Karpas-422 (cell line): ENCODE measurements around the gene SKOR1. TPM values are rescaled to one million over a fixed set of nuclear protein-coding genes. Genes with fewer than 3 reads are reported as not detected.

Experiments used
- DNase-seq: peaks from one replicate; pipeline ENCODE4 v3.0.0-alpha.2; 2015
- H2AFZ ChIP-seq: fragments of 200-600 bp; sonication (generic); 2 replicates; pipeline ENCODE4 v1.6.1; 2014; ENCODE audit warnings: antibody characterized with exemption, low read length, mixed read lengths
- H3K27ac ChIP-seq: fragments of 200-600 bp; sonication (generic); 2 replicates; pipeline ENCODE4 v1.5.1; 2014; ENCODE audit warnings: mild to moderate bottlenecking, low read length, moderate library complexity
- H3K27me3 ChIP-seq: fragments of 200-600 bp; sonication (generic); 2 replicates; pipeline ENCODE4 v1.6.1; 2014; ENCODE audit warnings: low read length, mixed read lengths
- H3K36me3 ChIP-seq: fragments of 200-600 bp; sonication (generic); 2 replicates; pipeline ENCODE4 v1.6.1; 2014; ENCODE audit warnings: low read length, mixed read lengths; ENCODE audit not compliant: insufficient read depth
- H3K4me1 ChIP-seq: fragments of 200-600 bp; sonication (generic); 2 replicates; pipeline ENCODE4 v1.6.1; 2014; ENCODE audit warnings: mild to moderate bottlenecking, low read length, mixed read lengths
- H3K4me2 ChIP-seq: fragments of 200-600 bp; sonication (generic); 2 replicates; pipeline ENCODE4 v1.6.1; 2014; ENCODE audit warnings: low read length, low read depth, mild to moderate bottlenecking; ENCODE audit not compliant: poor library complexity, severe bottlenecking
- H3K4me3 ChIP-seq: fragments of 200-600 bp; sonication (generic); 2 replicates; pipeline ENCODE4 v1.5.1; 2014; ENCODE audit warnings: mild to moderate bottlenecking, antibody characterized with exemption, low read length, mixed read lengths
- H3K79me2 ChIP-seq: fragments of 200-600 bp; sonication (generic); 2 replicates; pipeline ENCODE4 v1.6.1; 2014; ENCODE audit warnings: mild to moderate bottlenecking, low read length, mixed read lengths
- H3K9ac ChIP-seq: fragments of 200-600 bp; sonication (generic); 2 replicates; pipeline ENCODE4 v1.6.0; 2014; ENCODE audit warnings: low read length
- H3K9me2 ChIP-seq: fragments of 200-600 bp; sonication (generic), shearing (Covaris generic); replicated peaks from 2 replicates; pipeline ENCODE4 v1.6.0; 2014; ENCODE audit warnings: mild to moderate bottlenecking, low read length, moderate library complexity; ENCODE audit not compliant: insufficient read depth
- H3K9me3 ChIP-seq: fragments of 300-700, 200-600 bp; sonication (generic); 2 replicates; pipeline ENCODE4 v1.6.1; 2014; ENCODE audit warnings: low read length, mixed read lengths
- H4K20me1 ChIP-seq: fragments of 200-600 bp; sonication (generic); 2 replicates; pipeline ENCODE4 v1.6.1; 2014; ENCODE audit warnings: mild to moderate bottlenecking, antibody characterized with exemption, low read length, low read depth; ENCODE audit not compliant: insufficient read depth
- small RNA-seq: library from RNA; depleted of rRNA; stranded (forward); fragments of <200 nt; gene quantifications from one replicate; pipeline ENCODE3, GENCODE V24; 2014
- total RNA-seq: library from RNA; depleted of rRNA; stranded (reverse); fragments of >200 nt; shearing (Covaris generic); gene quantifications from 2 replicates; pipeline ENCODE4 v1.2.3, GENCODE V29; 2014; ENCODE audit warnings: low replicate concordance; rRNA removed

Gene SKOR1
- total RNA-seq, 1 experiment from 2014 or later: 0.45 TPM

- Histone ChIP-seq H3K9me2 (no peaks in the 10 kb centered on the region), H3K79me2 (no peaks in the 10 kb centered on the region), H2AFZ (no peak overlapping the region), H3K27me3 (peaks cover 6% of the 10 kb centered on the region; the same call in 1 of the 2 replicates), H3K9ac (no peak overlapping the region), H4K20me1 (no peaks in the 10 kb centered on the region), H3K27ac (no peak overlapping the region), H3K4me3 (no peak overlapping the region), H3K9me3 (no peaks in the 10 kb centered on the region), H3K36me3 (no peaks in the 10 kb centered on the region), H3K4me2 (no peak overlapping the region), H3K4me1 (peaks cover 36% of the 10 kb centered on the region)
- peak; percentile 51 for DNase-seq
These were observed 57.4 kb downstream of the SKOR1 start for GRCh38 chr15:67882487-67883233.

DNA sequence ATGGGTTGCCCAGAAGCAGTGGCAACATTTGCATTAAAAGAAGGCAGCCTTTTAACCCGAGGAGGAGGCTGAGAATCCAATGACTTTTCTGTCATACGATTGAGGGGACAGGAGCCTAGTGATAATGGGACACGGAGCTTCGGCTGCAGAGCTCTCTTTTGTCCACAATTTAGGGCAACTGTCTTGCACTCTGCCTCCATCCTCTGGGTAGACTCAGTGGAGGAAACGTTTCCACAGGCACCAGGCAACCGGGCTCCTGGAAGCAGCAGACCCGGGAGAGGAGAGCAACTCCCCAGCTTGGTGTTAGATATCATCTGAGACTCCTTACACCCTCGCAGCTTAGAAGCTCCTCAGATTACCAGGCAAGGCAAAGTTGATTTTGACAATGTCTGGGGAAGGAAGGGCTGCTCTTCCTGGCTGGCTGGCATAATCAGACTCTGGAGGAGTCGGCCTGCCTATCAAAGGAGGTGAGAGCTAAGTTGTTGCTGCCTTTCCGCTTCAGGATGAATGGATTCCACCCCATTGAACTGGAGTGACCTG is 58.0 kb downstream of the SKOR1 start:
- Histone ChIP-seq H3K27ac (no peak overlapping the region), H3K4me3 (no peak overlapping the region), H3K79me2 (no peaks in the 10 kb centered on the region), H3K4me2 (no peak overlapping the region), H3K27me3 (peaks cover 6% of the 10 kb centered on the region; the same call in 1 of the 2 replicates), H3K9ac (no peak overlapping the region), H3K9me3 (no peaks in the 10 kb centered on the region), H4K20me1 (no peaks in the 10 kb centered on the region), H3K9me2 (no peaks in the 10 kb centered on the region), H3K36me3 (no peaks in the 10 kb centered on the region), H3K4me1 (peaks cover 36% of the 10 kb centered on the region), H2AFZ (no peak overlapping the region)
- DNase-seq: no peak

DNA sequence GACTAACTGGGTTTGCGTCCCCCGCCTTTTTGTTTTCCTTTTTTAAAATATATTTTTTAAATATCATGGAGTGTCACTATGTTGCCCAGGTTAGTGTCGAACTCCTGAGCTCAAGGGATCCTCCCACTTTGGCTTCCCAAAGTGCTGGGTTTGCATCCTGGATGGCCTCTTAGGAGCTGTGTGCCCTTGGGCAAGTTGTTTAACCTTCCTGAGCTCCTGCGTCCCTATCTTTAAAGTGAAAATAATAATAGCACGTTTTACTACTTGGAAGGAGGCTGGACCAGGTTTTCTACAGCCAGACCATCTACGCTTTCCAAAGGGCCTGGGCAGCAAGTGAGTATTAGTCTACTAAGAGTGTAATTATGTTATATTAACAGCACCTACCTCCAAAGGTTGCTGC is 58.7 kb downstream of the SKOR1 start:
- Histone ChIP-seq H3K79me2 (no peaks in the 10 kb centered on the region), H3K4me2 (peak overlapping the region; percentile 75), H4K20me1 (no peaks in the 10 kb centered on the region), H3K36me3 (no peaks in the 10 kb centered on the region), H3K9ac (peak overlapping the region; percentile 75), H2AFZ (peak overlapping the region; percentile 98), H3K27me3 (peaks cover 6% of the 10 kb centered on the region; the same call in 1 of the 2 replicates), H3K4me1 (peaks cover 30% of the 10 kb centered on the region), H3K9me3 (no peaks in the 10 kb centered on the region), H3K4me3 (peak overlapping the region; percentile 71), H3K27ac (no peak overlapping the region), H3K9me2 (no peaks in the 10 kb centered on the region)
- no peak for DNase-seq

Small RNA genes lying within 50 kb of the gene (small RNA-seq; reads per million reads assigned to genes)
- 0.24 reads per million for gene RNU6-1

Other genes with a start within 250 kb of the SKOR1 start
- gene RNU6-1, start 14.5 kb downstream of the SKOR1 start, total RNA-seq: not detected in 2 replicates
- gene PIAS1, start 228.8 kb downstream of the SKOR1 start, total RNA-seq: 33.2 and 106 TPM in 2 replicates